Measurements from ENCODE around the gene UGT1A4.

DNA sequence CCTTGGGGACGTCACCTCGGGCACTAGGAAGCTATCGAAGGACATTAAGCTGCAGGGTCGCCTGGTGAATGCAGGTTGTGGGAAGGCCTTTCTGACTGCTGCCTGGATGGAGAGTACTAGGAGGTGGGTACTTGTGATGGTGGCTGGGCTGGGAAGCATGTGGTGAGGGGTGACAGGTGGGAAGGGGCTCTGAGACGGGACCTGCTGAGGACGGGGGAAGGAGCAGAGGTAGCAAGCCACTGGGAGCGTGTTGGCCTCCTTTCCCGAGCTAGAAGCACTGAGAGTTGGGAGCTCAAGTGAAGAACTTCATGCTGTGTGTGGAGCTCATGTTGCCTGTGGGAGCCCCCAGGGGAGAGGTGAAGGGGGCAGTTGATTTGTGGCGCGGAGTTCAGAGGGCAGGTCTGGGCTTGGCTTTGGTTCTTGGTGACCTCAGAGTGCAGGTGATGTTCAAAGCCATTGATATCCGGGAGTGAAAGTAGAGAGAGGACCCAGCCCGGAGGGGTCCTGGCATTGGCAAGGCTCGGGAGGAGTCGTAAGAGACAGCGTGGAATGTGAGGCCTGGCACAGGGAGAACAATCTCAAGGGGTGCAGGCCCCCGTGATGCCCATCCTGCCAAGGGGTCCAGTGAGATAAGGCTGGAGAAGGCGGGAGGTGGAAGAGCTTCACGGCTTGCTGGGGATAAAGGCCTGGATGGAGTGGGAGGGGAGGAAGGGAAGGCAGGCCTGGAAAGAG, 72.8 kb downstream of the UGT1A4 start:
- TF ChIP-seq, protein P1, sequence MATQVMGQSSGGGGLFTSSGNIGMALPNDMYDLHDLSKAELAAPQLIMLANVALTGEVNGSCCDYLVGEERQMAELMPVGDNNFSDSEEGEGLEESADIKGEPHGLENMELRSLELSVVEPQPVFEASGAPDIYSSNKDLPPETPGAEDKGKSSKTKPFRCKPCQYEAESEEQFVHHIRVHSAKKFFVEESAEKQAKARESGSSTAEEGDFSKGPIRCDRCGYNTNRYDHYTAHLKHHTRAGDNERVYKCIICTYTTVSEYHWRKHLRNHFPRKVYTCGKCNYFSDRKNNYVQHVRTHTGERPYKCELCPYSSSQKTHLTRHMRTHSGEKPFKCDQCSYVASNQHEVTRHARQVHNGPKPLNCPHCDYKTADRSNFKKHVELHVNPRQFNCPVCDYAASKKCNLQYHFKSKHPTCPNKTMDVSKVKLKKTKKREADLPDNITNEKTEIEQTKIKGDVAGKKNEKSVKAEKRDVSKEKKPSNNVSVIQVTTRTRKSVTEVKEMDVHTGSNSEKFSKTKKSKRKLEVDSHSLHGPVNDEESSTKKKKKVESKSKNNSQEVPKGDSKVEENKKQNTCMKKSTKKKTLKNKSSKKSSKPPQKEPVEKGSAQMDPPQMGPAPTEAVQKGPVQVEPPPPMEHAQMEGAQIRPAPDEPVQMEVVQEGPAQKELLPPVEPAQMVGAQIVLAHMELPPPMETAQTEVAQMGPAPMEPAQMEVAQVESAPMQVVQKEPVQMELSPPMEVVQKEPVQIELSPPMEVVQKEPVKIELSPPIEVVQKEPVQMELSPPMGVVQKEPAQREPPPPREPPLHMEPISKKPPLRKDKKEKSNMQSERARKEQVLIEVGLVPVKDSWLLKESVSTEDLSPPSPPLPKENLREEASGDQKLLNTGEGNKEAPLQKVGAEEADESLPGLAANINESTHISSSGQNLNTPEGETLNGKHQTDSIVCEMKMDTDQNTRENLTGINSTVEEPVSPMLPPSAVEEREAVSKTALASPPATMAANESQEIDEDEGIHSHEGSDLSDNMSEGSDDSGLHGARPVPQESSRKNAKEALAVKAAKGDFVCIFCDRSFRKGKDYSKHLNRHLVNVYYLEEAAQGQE (IDR thresholded peaks at IDR 0.05; ENCODE audit: low read depth), result no peak
- no peak for TF ChIP-seq EP300 (IDR thresholded peaks at IDR 0.05; ENCODE audit: borderline replicate concordance)
- TF ChIP-seq CEBPB (IDR thresholded peaks at IDR 0.05), result no peak
- TF ChIP-seq TAF1 (IDR thresholded peaks at IDR 0.05; ENCODE audit: low read depth), result no peak
